SK-N-MC (cell line): ENCODE data around the gene SDR42E2.

Experiments
- EZH2 ChIP-seq: fragments of 200-600 bp; sonication (generic); IDR thresholded peaks from one replicate; pipeline ENCODE4 v1.6.1; 2017; ENCODE audit warnings: antibody characterized with exemption
- FOXP2 ChIP-seq: optimal IDR thresholded peaks from 2 replicates; pipeline ENCODE3; 2011; ENCODE audit warnings: mild to moderate bottlenecking, moderate library complexity; ENCODE audit not compliant: insufficient read depth; ENCODE audit errors: extremely low read length, control extremely low read depth
- POLR2AphosphoS5 ChIP-seq: IDR thresholded peaks from 2 replicates; pipeline ENCODE4 v1.6.1; 2012; ENCODE audit warnings: mild to moderate bottlenecking, low read depth, low read length, borderline replicate concordance

DNA sequence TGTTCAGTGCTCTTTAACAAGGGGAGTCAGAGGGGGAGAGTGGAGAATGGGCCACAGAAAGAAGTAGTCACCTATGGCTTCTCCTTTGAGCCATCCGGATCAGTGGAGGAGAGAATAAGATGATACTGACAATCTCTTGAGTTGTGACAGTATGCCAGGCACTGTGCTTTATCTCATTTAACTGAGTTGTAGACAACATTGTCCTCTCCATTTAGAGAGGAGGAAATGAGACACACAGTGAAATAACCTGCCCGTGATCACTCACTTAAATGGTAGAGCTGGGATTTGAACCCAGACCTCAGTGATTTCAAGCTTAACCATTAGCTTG is 25.9 kb downstream of the SDR42E2 start:
- TF ChIP-seq POLR2AphosphoS5, result no peak
- no peak for TF ChIP-seq EZH2
- TF ChIP-seq FOXP2, result no peak
